ENCODE measurements around the gene DLGAP1.

DLGAP1 gene

GRCh38 chr18:4251206-4251605 lies 203.9 kb downstream of the DLGAP1 start (continued):
- TF ChIP-seq ZNF433 (tag by site-specific recombination; IDR thresholded peaks at IDR 0.05; ENCODE audit: low read depth): no peak
- no peak for TF ChIP-seq ZNF416 (tag by site-specific recombination; IDR thresholded peaks at IDR 0.05)
- no peak for TF ChIP-seq ZNF221 (tag by site-specific recombination; IDR thresholded peaks at IDR 0.05; ENCODE audit: borderline replicate concordance)
- TF ChIP-seq PRDM1 (tag by site-specific recombination; IDR thresholded peaks at IDR 0.05): no peak
- TF ChIP-seq ZBTB11 (tag by site-specific recombination; conservative IDR thresholded peaks at IDR 0.05; ENCODE audit: low read depth): no peak
- no peak for TF ChIP-seq ZNF514 (tag by site-specific recombination; IDR thresholded peaks at IDR 0.05)
- TF ChIP-seq EGR2 (tag by site-specific recombination; IDR thresholded peaks at IDR 0.05; ENCODE audit: low read depth): no peak

- no peak overlapping the region for H3K4me3 ChIP-seq (ENCODE audit: low read depth, low read length)
Observed at GRCh38 chr18:4250141-4250540, 205.0 kb downstream of the DLGAP1 start.

GRCh38 chr18:4248686-4249085 lies 206.4 kb downstream of the DLGAP1 start:
- no peak overlapping the region for H3K4me3 ChIP-seq (ENCODE audit: low read depth, low read length)
- H3K36me3 ChIP-seq (ENCODE audit: control insufficient read depth in 2 of 2, insufficient read depth in 1 of 2, low read length in 2 of 2): no peaks in the 10 kb centered on the region
- no peaks in the 10 kb centered on the region for H3K4me1 ChIP-seq (ENCODE audit: control insufficient read depth, insufficient read depth, low read length)
- TF ChIP-seq, protein P1, sequence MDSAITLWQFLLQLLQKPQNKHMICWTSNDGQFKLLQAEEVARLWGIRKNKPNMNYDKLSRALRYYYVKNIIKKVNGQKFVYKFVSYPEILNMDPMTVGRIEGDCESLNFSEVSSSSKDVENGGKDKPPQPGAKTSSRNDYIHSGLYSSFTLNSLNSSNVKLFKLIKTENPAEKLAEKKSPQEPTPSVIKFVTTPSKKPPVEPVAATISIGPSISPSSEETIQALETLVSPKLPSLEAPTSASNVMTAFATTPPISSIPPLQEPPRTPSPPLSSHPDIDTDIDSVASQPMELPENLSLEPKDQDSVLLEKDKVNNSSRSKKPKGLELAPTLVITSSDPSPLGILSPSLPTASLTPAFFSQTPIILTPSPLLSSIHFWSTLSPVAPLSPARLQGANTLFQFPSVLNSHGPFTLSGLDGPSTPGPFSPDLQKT (IDR thresholded peaks at IDR 0.05; ENCODE audit: borderline replicate concordance, low read depth, low read length): no peak
- TF ChIP-seq, protein P2, sequence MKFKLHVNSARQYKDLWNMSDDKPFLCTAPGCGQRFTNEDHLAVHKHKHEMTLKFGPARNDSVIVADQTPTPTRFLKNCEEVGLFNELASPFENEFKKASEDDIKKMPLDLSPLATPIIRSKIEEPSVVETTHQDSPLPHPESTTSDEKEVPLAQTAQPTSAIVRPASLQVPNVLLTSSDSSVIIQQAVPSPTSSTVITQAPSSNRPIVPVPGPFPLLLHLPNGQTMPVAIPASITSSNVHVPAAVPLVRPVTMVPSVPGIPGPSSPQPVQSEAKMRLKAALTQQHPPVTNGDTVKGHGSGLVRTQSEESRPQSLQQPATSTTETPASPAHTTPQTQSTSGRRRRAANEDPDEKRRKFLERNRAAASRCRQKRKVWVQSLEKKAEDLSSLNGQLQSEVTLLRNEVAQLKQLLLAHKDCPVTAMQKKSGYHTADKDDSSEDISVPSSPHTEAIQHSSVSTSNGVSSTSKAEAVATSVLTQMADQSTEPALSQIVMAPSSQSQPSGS (tag by site-specific recombination; IDR thresholded peaks at IDR 0.05; ENCODE audit: low read depth): no peak
- TF ChIP-seq ZNF121 (tag by site-specific recombination; IDR thresholded peaks at IDR 0.05): no peak
- TF ChIP-seq ZBTB48 (tag by site-specific recombination; IDR thresholded peaks at IDR 0.05): no peak
- TF ChIP-seq ZNF623 (tag by site-specific recombination; IDR thresholded peaks at IDR 0.05): no peak
- no peak for TF ChIP-seq ZNF664 (tag by site-specific recombination; IDR thresholded peaks at IDR 0.05)
- CTCF ChIA-PET: no interaction called here
- POLR2A ChIA-PET: no interaction called here
- no peak overlapping the region for H3K27ac ChIP-seq (ENCODE audit: extremely low read depth, low read depth, low read length)
- H3K9me3 ChIP-seq (ENCODE audit: control insufficient read depth, insufficient read depth, low read depth, low read length): no peaks in the 10 kb centered on the region

More at GRCh38 chr18:4250141-4250540, 205.0 kb downstream of the DLGAP1 start:
- H3K9me3 ChIP-seq (ENCODE audit: control insufficient read depth, insufficient read depth, low read depth, low read length): no peaks in the 10 kb centered on the region
- TF ChIP-seq ZXDB (tag by site-specific recombination; IDR thresholded peaks at IDR 0.05): no peak
- TF ChIP-seq SETDB1 (IDR thresholded peaks at IDR 0.05; ENCODE audit: insufficient read length, low read length): no peak
- no peak for TF ChIP-seq HOXD13 (CRISPR knock-in tag; IDR thresholded peaks at IDR 0.05; ENCODE audit: borderline replicate concordance)
- TF ChIP-seq ZFP41 (tag by site-specific recombination; IDR thresholded peaks at IDR 0.05; ENCODE audit: borderline replicate concordance): no peak
- no peak for TF ChIP-seq ZNF843 (tag by site-specific recombination; IDR thresholded peaks at IDR 0.05)
- TF ChIP-seq ZNF174 (tag by site-specific recombination; IDR thresholded peaks at IDR 0.05): no peak
- no peak for TF ChIP-seq ZNF473 (tag by site-specific recombination; IDR thresholded peaks at IDR 0.05)
- no peak for TF ChIP-seq KLF10 (tag by site-specific recombination; IDR thresholded peaks at IDR 0.05)
- ChIA-PET CTCF (no interaction called here), POLR2A (no interaction called here)
- no peaks in the 10 kb centered on the region for H3K4me1 ChIP-seq (ENCODE audit: control insufficient read depth, insufficient read depth, low read length)
- no peak overlapping the region for H3K27ac ChIP-seq (ENCODE audit: extremely low read depth, low read depth, low read length)
- no peaks in the 10 kb centered on the region for H3K36me3 ChIP-seq (ENCODE audit: control insufficient read depth in 2 of 2, insufficient read depth in 1 of 2, low read length in 2 of 2)
